Neural cell (in vitro differentiated cells): Measurements from ENCODE around the gene SETD4. TPM values are rescaled to one million over a fixed set of nuclear protein-coding genes. Genes with fewer than 3 reads are reported as not detected.

Source experiments
- H2AFZ ChIP-seq: fragments of 200-600, 300-800 bp; sonication (generic), shearing (Covaris generic); 2 replicates; pipeline ENCODE4 v1.6.0; 2014; ENCODE audit warnings: low read depth, mild to moderate bottlenecking, antibody characterized with exemption, low read length, moderate library complexity
- H3F3A ChIP-seq: fragments of 200-600 bp; shearing (Covaris generic); 2 replicates; pipeline ENCODE4 v1.6.1; 2016; ENCODE audit warnings: mild to moderate bottlenecking, moderate library complexity, mixed read lengths, antibody characterized with exemption, low read length; ENCODE audit not compliant: insufficient read depth, poor library complexity, severe bottlenecking
- H3K27ac ChIP-seq: fragments of 200-600, 300-800 bp; sonication (generic), shearing (Covaris generic); 2 replicates; pipeline ENCODE4 v1.5.1; 2014; ENCODE audit warnings: mild to moderate bottlenecking, low read length, moderate library complexity
- H3K27me3 ChIP-seq: fragments of 300-800, 200-600 bp; sonication (generic), shearing (Covaris generic); 2 replicates; pipeline ENCODE4 v1.6.0; 2014; ENCODE audit warnings: mild to moderate bottlenecking, low read depth, low read length, moderate library complexity; ENCODE audit not compliant: insufficient read depth
- H3K36me3 ChIP-seq: fragments of 300-800, 200-600 bp; sonication (generic), shearing (Covaris generic); 2 replicates; pipeline ENCODE4 v1.5.1; 2014; ENCODE audit warnings: mild to moderate bottlenecking, antibody characterized with exemption, low read length, moderate library complexity; ENCODE audit not compliant: insufficient read depth
- H3K4me2 ChIP-seq: fragments of 300-800, 200-600 bp; sonication (generic), shearing (Covaris generic); 2 replicates; pipeline ENCODE4 v1.6.0; 2014; ENCODE audit warnings: mild to moderate bottlenecking, low read length
- H3K4me3 ChIP-seq: fragments of 300-800, 200-600 bp; sonication (generic), shearing (Covaris generic); 2 replicates; pipeline ENCODE4 v1.5.1; 2014; ENCODE audit warnings: mild to moderate bottlenecking, low read length, moderate library complexity
- H3K79me2 ChIP-seq: fragments of 200-600 bp; shearing (Covaris generic); replicated peaks from 2 replicates; pipeline ENCODE4 v1.6.0; 2014; ENCODE audit warnings: mild to moderate bottlenecking, low read length, moderate library complexity; ENCODE audit not compliant: insufficient read depth
- H3K9ac ChIP-seq: fragments of 300-800, 200-600 bp; sonication (generic), shearing (Covaris generic); 2 replicates; pipeline ENCODE4 v1.6.1; 2016; ENCODE audit warnings: mild to moderate bottlenecking, low read length, mixed read lengths
- H3K9me2 ChIP-seq: fragments of 200-600 bp; shearing (Covaris generic); 2 replicates; pipeline ENCODE4 v1.6.1; 2016; ENCODE audit warnings: mild to moderate bottlenecking, low read length, mixed read lengths; ENCODE audit not compliant: insufficient read depth
- H3K9me3 ChIP-seq: fragments of 200-600, 300-800 bp; sonication (generic), shearing (Covaris generic); 2 replicates; pipeline ENCODE4 v1.6.1; 2016; ENCODE audit warnings: mild to moderate bottlenecking, mixed run types, low read length, moderate library complexity, mixed read lengths
- H4K20me1 ChIP-seq: fragments of 200-600 bp; shearing (Covaris generic); 2 replicates; pipeline ENCODE4 v1.6.1; 2016; ENCODE audit warnings: mild to moderate bottlenecking, mixed run types; ENCODE audit not compliant: insufficient read depth
- EP300 ChIP-seq: fragments of 450-650 bp; conservative IDR thresholded peaks from 2 replicates; pipeline ENCODE4 v1.6.1; 2014; ENCODE audit warnings: antibody characterized with exemption, mild to moderate bottlenecking, moderate library complexity; ENCODE audit not compliant: poor library complexity, severe bottlenecking
- EZH2 ChIP-seq: fragments of 200-600, 300-800 bp; shearing (Covaris generic), sonication (generic); IDR thresholded peaks from 2 replicates; pipeline ENCODE4 v1.6.1; 2014; ENCODE audit warnings: antibody characterized with exemption, low read length, borderline replicate concordance, mild to moderate bottlenecking; ENCODE audit not compliant: insufficient read depth, poor library complexity, severe bottlenecking
- MXI1 ChIP-seq: fragments of 450-650 bp; conservative IDR thresholded peaks from 2 replicates; pipeline ENCODE4 v1.6.1; 2014; ENCODE audit warnings: antibody characterized with exemption, mild to moderate bottlenecking; ENCODE audit not compliant: poor library complexity, severe bottlenecking
- POLR2AphosphoS5 ChIP-seq: IDR thresholded peaks from 2 replicates; pipeline ENCODE4 v1.6.1; 2012
- RAD21 ChIP-seq: fragments of 450-650 bp; conservative IDR thresholded peaks from 2 replicates; pipeline ENCODE4 v1.6.1; 2014; ENCODE audit warnings: antibody characterized with exemption, mild to moderate bottlenecking, moderate library complexity
- SMC3 ChIP-seq: fragments of 450-650 bp; conservative IDR thresholded peaks from 2 replicates; pipeline ENCODE4 v1.6.1; 2014; ENCODE audit warnings: antibody characterized with exemption, mild to moderate bottlenecking, moderate library complexity; ENCODE audit not compliant: poor library complexity
- TAF1 ChIP-seq: IDR thresholded peaks from 2 replicates; pipeline ENCODE4 v1.6.1; 2012; ENCODE audit warnings: low read depth
- polyA plus RNA-seq: library from polyadenylated mRNA; depleted of rRNA; stranded (reverse); fragments of >200 nt; gene quantifications from 2 replicates; pipeline ENCODE4 v1.2.3, GENCODE V29; 2014
- TF ChIP-seq, protein P1 (sequence below): IDR thresholded peaks from 2 replicates; pipeline ENCODE4 v1.6.1; 2012; ENCODE audit warnings: borderline replicate concordance
- TF ChIP-seq, protein P2 (sequence below): fragments of 450-650 bp; IDR thresholded peaks from 2 replicates; pipeline ENCODE4 v1.5.1; 2014; ENCODE audit warnings: antibody characterized with exemption, mild to moderate bottlenecking, moderate library complexity; ENCODE audit not compliant: poor library complexity, severe bottlenecking

Gene SETD4
- polyA plus RNA-seq, 1 donor from 2014 or later: 64.4 TPM

GRCh38 chr21:36022427-36023091 lies 37.8 kb downstream of the SETD4 start:
- Histone ChIP-seq H3F3A (no peaks in the 10 kb centered on the region), H3K9me3 (no peaks in the 10 kb centered on the region), H3K4me2 (no peak overlapping the region), H3K4me3 (no peak overlapping the region), H4K20me1 (no peaks in the 10 kb centered on the region), H3K27me3 (no peaks in the 10 kb centered on the region), H3K9ac (no peak overlapping the region), H3K9me2 (no peaks in the 10 kb centered on the region), H3K79me2 (no peaks in the 10 kb centered on the region), H3K27ac (no peak overlapping the region), H2AFZ (no peak overlapping the region), H3K36me3 (no peaks in the 10 kb centered on the region)
- TF ChIP-seq TAF1: no peak
- TF ChIP-seq POLR2AphosphoS5: no peak
- TF ChIP-seq RAD21: no peak
- TF ChIP-seq, protein P1, sequence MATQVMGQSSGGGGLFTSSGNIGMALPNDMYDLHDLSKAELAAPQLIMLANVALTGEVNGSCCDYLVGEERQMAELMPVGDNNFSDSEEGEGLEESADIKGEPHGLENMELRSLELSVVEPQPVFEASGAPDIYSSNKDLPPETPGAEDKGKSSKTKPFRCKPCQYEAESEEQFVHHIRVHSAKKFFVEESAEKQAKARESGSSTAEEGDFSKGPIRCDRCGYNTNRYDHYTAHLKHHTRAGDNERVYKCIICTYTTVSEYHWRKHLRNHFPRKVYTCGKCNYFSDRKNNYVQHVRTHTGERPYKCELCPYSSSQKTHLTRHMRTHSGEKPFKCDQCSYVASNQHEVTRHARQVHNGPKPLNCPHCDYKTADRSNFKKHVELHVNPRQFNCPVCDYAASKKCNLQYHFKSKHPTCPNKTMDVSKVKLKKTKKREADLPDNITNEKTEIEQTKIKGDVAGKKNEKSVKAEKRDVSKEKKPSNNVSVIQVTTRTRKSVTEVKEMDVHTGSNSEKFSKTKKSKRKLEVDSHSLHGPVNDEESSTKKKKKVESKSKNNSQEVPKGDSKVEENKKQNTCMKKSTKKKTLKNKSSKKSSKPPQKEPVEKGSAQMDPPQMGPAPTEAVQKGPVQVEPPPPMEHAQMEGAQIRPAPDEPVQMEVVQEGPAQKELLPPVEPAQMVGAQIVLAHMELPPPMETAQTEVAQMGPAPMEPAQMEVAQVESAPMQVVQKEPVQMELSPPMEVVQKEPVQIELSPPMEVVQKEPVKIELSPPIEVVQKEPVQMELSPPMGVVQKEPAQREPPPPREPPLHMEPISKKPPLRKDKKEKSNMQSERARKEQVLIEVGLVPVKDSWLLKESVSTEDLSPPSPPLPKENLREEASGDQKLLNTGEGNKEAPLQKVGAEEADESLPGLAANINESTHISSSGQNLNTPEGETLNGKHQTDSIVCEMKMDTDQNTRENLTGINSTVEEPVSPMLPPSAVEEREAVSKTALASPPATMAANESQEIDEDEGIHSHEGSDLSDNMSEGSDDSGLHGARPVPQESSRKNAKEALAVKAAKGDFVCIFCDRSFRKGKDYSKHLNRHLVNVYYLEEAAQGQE: no peak
- TF ChIP-seq EP300: no peak
- TF ChIP-seq, protein P2, sequence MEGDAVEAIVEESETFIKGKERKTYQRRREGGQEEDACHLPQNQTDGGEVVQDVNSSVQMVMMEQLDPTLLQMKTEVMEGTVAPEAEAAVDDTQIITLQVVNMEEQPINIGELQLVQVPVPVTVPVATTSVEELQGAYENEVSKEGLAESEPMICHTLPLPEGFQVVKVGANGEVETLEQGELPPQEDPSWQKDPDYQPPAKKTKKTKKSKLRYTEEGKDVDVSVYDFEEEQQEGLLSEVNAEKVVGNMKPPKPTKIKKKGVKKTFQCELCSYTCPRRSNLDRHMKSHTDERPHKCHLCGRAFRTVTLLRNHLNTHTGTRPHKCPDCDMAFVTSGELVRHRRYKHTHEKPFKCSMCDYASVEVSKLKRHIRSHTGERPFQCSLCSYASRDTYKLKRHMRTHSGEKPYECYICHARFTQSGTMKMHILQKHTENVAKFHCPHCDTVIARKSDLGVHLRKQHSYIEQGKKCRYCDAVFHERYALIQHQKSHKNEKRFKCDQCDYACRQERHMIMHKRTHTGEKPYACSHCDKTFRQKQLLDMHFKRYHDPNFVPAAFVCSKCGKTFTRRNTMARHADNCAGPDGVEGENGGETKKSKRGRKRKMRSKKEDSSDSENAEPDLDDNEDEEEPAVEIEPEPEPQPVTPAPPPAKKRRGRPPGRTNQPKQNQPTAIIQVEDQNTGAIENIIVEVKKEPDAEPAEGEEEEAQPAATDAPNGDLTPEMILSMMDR: no peak
- no peak for TF ChIP-seq EZH2
- no peak for TF ChIP-seq MXI1
- no peak for TF ChIP-seq SMC3

GRCh38 chr21:36021251-36021837 lies 39.0 kb downstream of the SETD4 start:
- Histone ChIP-seq H3K4me3 (no peak overlapping the region), H3K79me2 (no peaks in the 10 kb centered on the region), H3K27me3 (no peaks in the 10 kb centered on the region), H3K9me2 (no peaks in the 10 kb centered on the region), H3K9ac (no peak overlapping the region), H3K36me3 (no peaks in the 10 kb centered on the region), H3K27ac (no peak overlapping the region), H3K4me2 (no peak overlapping the region), H4K20me1 (no peaks in the 10 kb centered on the region), H3F3A (no peaks in the 10 kb centered on the region), H2AFZ (no peak overlapping the region), H3K9me3 (no peaks in the 10 kb centered on the region)
- TF ChIP-seq TAF1 (no peak), EP300 (no peak), MXI1 (no peak), POLR2AphosphoS5 (no peak), SMC3 (no peak), EZH2 (no peak), RAD21 (no peak)
- TF ChIP-seq, protein P2: no peak
